GM18511 (cell line): ENCODE results near the gene DGKE.
A peak's percentile ranks its signal among the peaks of the same experiment; 100 is the strongest.

Experiments used
- ATAC-seq: cut with Tn5 transposase; IDR thresholded peaks from one replicate; pipeline ENCODE4 v1.9.1; 2021; ENCODE audit warnings: mild to moderate bottlenecking, moderate library complexity; ENCODE audit not compliant: unreplicated experiment

Gene DGKE

DNA sequence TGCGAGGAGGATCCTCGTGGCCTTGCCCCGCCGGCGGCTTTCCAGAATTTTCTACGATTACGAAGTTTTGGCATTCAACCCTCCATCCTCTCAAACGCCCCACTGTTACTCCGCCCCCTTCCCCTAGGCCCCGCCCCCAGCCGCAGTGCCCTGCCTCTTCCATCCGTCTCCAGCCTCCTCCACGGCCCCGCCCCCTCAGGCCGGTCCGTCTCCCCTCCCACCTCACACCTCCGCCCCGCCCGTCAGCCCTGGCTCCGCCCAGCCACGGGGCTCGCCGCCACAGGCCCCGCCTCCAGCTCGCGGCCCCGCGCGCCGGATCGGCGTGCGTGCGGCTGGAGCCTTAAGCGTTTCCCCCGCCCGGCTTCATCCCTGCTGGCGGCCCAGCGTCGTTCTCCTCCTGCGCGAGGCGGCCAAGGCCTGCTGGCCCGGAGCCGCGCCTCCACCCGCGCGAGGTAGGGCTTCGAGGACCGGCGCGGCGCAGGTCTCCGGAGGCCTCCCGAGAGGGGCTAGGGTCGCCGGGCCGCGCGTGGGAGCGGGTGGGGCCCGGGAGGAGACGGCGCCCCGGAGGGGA, at the start of gene DGKE, which contains the start of gene C17orf67:
TSS of gene DGKE (plus strand) at position 343 of the 571 bp plus-strand sequence. CDS start 645 bp downstream, outside the sequence.
TSS of gene C17orf67 (minus strand) at position 112 of the 571 bp plus-strand sequence. CDS start 18,110 bp downstream, outside the sequence.
- peak; percentile 73 for ATAC-seq

- no peak for ATAC-seq
These were observed 48.5 kb upstream of the DGKE start for GRCh38 chr17:56785405-56785804.

GRCh38 chr17:56785997-56786680, 47.8 kb upstream of the DGKE start:
- ATAC-seq: no peak

- peak; percentile 89 for ATAC-seq
These were observed 46.9 kb upstream of the DGKE start for GRCh38 chr17:56786989-56787482.

GRCh38 chr17:56792267-56792666, 41.7 kb upstream of the DGKE start:
- ATAC-seq: no peak

GRCh38 chr17:56793531-56793930, 40.4 kb upstream of the DGKE start:
- no peak for ATAC-seq

DNA sequence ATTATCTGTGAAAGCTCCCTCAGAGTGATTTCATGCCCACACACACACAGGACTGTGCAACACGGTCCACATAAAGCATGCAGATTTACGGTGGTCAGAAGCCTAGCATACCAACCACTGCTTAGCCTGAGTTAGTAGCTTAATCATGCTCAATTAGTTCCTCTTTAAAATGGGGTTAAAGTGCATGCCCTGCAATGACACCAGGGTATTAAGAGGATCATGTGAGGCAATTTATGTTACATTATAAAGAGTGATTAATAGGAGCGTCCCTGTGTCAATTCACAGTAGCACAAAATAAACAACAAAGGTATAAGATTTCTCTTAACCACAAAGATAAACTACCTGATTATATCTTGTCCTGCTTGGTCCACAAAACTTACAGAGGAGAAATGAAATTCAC, 40.0 kb upstream of the DGKE start:
- ATAC-seq: no peak

DNA sequence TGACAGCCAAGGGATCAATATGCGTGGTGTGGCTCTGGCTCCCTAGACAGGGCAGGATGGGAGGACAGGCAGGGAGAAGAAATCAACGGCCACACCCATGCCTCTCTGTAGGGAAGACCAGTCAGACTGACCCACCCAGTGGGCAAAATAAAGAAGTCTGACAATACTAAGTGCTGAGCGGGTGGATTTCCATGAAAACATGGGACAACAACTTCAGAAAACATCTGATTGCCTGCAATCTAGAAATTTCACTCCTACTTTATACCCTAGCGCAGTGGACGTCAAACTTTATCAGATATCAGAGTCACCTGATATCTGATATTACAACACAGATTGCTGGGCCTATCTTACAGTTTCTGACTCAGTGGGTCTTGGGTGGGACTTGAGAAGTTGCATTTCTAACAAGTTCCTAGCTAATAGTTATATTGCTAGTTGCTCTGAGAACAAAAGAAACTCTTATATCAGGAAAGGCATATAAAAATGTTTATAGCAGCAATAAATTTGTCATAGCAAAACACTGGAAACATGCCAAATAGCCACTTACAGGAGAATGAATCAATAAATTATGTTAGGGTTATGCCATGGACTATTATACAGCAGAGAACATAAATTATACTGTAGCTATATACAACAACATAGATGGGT, 38.6 kb upstream of the DGKE start:
- no peak for ATAC-seq

DNA sequence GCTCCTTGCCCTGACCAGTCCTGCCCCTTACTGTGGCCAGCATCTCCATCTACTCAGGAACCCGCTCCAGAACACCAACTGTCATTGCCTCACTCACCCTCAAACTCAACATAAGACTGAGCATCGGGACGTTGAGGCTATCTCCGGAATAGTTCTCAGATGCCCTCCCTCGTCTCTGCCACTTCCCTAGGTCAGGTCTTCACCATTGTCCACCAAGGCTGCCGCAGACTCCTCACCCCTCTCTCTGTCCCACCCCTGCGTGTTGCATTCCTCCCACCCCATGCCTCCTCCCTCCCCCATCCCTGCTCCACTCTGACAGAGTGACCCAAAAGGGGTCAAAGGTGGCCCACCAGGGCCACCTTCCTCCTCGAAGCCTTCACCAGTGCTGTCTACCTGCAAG, 37.4 kb upstream of the DGKE start:
- no peak for ATAC-seq

- no peak for ATAC-seq
These were observed 35.0 kb upstream of the DGKE start for GRCh38 chr17:56798916-56799315.

GRCh38 chr17:56801459-56802178, 32.3 kb upstream of the DGKE start:
- ATAC-seq: no peak

GRCh38 chr17:56803071-56803470, 30.9 kb upstream of the DGKE start:
- no peak for ATAC-seq

DNA sequence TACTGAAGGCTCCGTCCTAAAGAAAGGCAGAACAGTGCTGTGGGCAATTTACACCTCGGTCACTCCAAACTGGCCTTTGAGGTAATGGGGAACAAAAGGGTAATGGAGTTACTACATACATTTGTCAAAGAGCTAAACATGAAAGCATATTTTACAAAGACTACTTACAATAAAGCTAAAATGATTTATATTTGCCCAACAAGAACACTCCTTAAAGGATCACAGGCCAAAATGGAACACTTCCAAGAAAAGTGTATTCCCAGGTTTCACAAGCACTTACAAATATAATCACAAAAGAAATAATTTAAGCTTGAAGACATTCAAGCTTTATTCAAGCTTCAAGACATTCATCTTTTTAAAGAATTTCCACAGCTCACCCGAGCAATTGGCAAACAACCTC, 29.5 kb upstream of the DGKE start:
- no peak for ATAC-seq

DNA sequence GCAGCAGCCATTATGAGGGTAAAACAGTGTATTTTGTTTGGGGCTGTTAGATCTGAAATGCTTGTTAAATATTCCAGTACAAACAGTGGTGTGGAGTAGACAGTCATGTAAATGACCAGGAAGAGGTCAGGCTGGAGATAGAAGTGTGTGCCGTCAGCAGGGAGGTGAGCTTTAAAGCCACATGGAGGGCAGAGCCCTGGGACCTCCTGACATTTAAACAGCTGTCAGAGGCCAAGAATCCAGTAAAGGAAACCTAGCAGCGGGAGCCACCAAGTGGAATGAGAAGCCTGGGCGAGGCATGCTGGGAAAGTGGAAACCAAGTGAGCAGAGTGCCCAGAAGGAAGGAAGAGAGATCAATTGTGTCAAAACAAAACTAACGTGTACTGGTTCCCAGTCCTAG, 27.0 kb upstream of the DGKE start:
- ATAC-seq: no peak

DNA sequence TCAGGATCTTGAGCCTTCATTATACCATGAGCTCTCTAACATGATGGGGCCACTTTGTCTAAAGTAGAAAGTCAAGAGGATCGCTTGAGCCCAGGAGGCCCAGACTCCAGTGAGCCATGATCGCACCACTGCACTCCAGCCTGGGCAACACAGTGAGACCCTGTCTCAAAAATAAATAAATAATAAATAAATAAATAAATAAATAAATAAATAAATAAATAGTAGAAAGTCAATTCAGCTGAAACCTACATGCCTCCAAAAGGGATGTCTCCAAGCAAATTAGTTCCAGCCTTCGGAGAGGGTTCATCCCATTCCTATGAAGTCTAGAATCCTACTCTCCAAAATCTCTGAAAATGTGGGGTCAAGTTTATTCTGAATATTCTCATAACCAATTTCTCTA, 26.2 kb upstream of the DGKE start:
- no peak for ATAC-seq

DNA sequence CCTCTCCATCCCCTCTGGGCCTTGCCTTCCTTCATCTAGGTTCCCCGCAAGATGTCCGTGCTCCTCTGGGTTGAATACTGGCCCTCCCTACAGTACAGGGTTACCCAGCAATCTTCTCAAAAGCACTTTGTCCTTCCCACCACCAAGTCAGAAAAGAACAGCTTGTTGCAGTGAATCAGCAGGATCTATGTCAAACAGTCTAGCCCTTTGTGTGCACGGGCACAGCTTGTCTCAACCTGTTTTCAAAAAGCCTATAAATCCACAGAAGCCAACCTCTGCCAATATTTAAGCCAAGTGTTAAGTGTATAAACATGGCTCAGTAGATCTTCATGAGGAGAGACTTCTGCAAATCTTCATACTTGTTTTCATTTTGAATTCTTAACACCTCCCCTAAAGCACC, 25.4 kb upstream of the DGKE start:
- ATAC-seq: no peak

- ATAC-seq: no peak
These were observed 24.7 kb upstream of the DGKE start for GRCh38 chr17:56809106-56809819.

GRCh38 chr17:56809820-56810179, 24.2 kb upstream of the DGKE start:
- no peak for ATAC-seq

DNA sequence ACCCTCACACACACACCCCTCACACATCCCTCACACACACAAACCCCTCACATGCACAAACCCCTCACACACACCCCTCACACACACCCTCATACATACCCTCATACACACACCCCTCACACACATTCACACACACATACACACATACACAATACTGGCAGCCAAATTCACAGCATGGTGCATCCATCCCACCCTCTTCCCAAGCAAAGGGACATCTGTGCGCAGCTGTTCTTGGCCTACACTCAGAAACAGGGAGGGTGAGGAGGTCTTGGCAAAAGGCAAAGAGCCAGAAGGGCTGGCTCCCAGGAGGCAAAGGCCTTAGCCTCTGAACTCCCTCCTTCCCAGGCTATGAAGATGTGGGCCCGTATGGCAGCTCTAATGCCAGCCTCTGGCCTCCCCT, 23.6 kb upstream of the DGKE start:
- ATAC-seq: no peak

- ATAC-seq: no peak
These were observed 22.8 kb upstream of the DGKE start for GRCh38 chr17:56810891-56811775.
